Subcutaneous abdominal adipose tissue (tissue), 5 donors: ENCODE results near the gene GAR1.

Source experiments
- H3K27ac ChIP-seq: one replicate; pipeline ENCODE4 v1.7.0; 2013; ENCODE audit warnings: low read depth, mild to moderate bottlenecking, inconsistent platforms, low read length, moderate library complexity
- H3K27me3 ChIP-seq, 5 donors: one replicate each; pipeline ENCODE4 v1.7.0; 2013; ENCODE audit warnings: low read length in 5 of 5, inconsistent platforms in 1 of 5; ENCODE audit not compliant: control insufficient read depth in 5 of 5, insufficient read depth in 4 of 5
- H3K36me3 ChIP-seq, 5 donors: one replicate each; pipeline ENCODE4 v1.7.0; 2013; ENCODE audit warnings: low read length in 5 of 5; ENCODE audit not compliant: control insufficient read depth in 5 of 5, insufficient read depth in 5 of 5
- H3K4me1 ChIP-seq, 5 donors: one replicate each; pipeline ENCODE4 v1.7.0; 2013; ENCODE audit warnings: low read length in 5 of 5, mild to moderate bottlenecking in 3 of 5, moderate library complexity in 1 of 5; ENCODE audit not compliant: control insufficient read depth in 5 of 5, insufficient read depth in 5 of 5
- H3K4me3 ChIP-seq, 5 donors: one replicate each; pipeline ENCODE4 v1.7.0; 2013; ENCODE audit warnings: low read length in 5 of 5, low read depth in 1 of 5
- H3K9ac ChIP-seq, 5 donors: one replicate each; pipeline ENCODE4 v1.7.0; 2013; ENCODE audit warnings: low read length in 5 of 5, mild to moderate bottlenecking in 4 of 5, moderate library complexity in 3 of 5
- H3K9me3 ChIP-seq, 5 donors: one replicate each; pipeline ENCODE4 v1.7.0; 2013; ENCODE audit warnings: low read length in 5 of 5; ENCODE audit not compliant: control insufficient read depth in 5 of 5
- donor health status: healthy.
- donor health status: healthy.
- donor health status: healthy.
- donor health status: healthy.
- donor health status: healthy.

The GAR1 gene

GRCh38 chr4:109809655-109810054, 5.9 kb upstream of the GAR1 start:
- H3K27ac ChIP-seq: no peak overlapping the region
- no peaks in the 10 kb centered on the region for H3K36me3 ChIP-seq
- peaks cover 0 to 3% (median 1%) of the 10 kb centered on the region in 5 donors for H3K4me1 ChIP-seq
- no peak overlapping the region for H3K4me3 ChIP-seq
- no peaks in the 10 kb centered on the region for H3K27me3 ChIP-seq
- no peak overlapping the region for H3K9ac ChIP-seq
- no peaks in the 10 kb centered on the region for H3K9me3 ChIP-seq

DNA sequence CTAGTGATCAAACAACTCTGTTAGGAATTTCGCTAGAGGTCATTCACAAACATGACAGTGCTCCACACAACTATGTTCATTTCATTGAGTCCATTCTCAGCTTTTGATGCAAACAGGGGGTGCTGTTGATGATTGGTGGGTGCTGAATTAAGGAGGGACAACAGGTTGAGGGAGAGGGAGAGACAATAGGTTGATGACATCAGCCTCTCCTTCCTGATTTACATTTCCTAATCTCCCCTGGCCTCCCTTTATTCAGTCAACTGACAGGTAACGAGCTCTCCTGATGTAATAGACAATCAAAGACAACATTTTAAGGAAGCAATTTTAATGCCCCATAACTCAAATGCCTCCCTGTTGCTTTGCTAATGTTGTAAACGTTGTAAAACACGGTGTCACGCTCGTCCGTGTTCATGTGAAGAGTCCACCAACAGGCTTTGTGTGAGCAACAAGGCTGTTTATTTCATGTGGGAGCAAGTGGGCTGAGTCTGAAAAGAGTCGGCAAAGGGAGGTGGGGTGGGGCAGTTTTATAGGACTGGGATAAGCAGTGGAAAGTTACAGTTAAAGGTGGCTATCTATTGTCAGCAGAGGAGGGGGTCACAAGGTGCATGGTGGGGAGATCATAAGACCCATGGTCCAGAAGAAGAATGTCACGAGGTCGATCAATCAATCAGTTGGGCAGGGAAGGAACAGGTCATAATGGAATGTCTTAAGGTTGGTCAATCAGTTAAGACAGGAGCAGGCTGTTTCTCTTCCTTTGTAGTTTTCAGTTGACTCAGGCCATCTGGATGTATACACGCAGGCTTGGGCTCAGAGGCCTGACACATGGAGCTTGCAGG, 4.8 kb upstream of the GAR1 start:
- no peaks in the 10 kb centered on the region for H3K27me3 ChIP-seq
- no peaks in the 10 kb centered on the region for H3K36me3 ChIP-seq
- no peaks in the 10 kb centered on the region for H3K9me3 ChIP-seq
- peaks cover 0 to 10% (median 6%) of the 10 kb centered on the region in 5 donors for H3K4me1 ChIP-seq
- no peak overlapping the region for H3K4me3 ChIP-seq
- no peak overlapping the region for H3K9ac ChIP-seq
- H3K27ac ChIP-seq: no peak overlapping the region

DNA sequence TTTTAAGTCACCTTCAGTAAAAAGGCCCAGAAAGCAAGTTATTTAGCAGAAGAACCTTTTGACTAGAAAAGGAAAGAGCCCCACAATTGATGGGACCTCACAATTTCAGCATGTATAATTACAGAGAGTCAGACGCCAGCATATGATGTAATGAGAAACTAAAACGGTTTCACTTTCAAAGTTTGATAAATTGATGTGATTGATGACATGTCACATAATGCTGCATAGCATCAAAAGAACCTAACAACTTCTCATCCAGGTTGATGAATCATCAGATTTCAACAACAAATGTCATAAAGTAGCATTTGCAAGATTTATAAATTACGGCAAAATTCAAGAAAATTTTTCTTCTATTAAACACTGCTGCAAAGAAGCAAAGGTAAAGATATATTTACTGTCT, 3.9 kb upstream of the GAR1 start:
- H3K4me3 ChIP-seq: no peak overlapping the region
- H3K4me1 ChIP-seq: peaks cover 0 to 19% (median 16%) of the 10 kb centered on the region in 5 donors
- no peak overlapping the region for H3K27ac ChIP-seq
- no peaks in the 10 kb centered on the region for H3K9me3 ChIP-seq
- no peaks in the 10 kb centered on the region for H3K36me3 ChIP-seq
- H3K27me3 ChIP-seq: no peaks in the 10 kb centered on the region
- no peak overlapping the region for H3K9ac ChIP-seq

DNA sequence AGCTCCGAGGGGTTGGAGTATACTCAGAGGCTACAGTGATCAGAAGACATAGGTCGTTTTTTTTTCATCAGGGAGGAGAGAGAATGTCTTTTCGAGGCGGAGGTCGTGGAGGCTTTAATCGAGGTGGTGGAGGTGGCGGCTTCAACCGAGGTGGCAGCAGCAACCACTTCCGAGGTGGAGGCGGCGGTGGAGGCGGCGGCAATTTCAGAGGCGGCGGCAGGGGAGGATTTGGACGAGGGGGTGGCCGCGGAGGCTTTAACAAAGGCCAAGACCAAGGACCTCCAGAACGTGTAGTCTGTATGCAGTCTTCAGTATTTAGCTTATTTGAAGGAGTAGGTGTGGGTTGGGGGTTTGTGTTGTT, 500 bp downstream of the GAR1 start:
- Histone ChIP-seq H3K36me3 (peaks cover 0 to 18% (median 6%) of the 10 kb centered on the region in 5 donors), H3K27me3 (no peaks in the 10 kb centered on the region), H3K4me1 (peaks cover 0 to 23% (median 19%) of the 10 kb centered on the region in 5 donors), H3K9me3 (no peaks in the 10 kb centered on the region), H3K4me3 (peak overlapping the region; percentile 90 to 99 (median 97)), H3K9ac (peak overlapping the region; percentile 78 to 97 (median 93)), H3K27ac (peak overlapping the region; percentile 85)

DNA sequence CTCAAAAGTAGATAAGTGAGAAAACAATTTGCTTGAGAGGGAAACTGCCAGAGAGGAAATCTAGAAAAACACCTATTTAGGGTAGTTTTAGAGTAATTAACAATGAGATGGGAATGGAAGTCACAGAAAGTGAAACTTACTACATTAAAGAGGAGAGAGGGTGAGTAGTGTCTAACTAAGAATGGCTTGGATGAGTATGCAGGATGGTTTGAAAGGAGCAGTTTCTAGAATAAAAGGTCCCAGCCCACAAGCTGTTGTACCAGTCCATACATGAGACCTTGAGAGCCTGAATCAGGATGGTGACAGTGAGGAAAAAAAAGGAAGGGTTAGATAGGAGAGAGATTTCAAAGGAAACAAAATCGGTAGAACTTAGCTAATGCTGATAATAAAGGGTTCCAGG, 1.3 kb downstream of the GAR1 start:
- H3K4me1 ChIP-seq: peaks cover 0 to 23% (median 19%) of the 10 kb centered on the region in 5 donors
- H3K36me3 ChIP-seq: peaks cover 2 to 21% (median 11%) of the 10 kb centered on the region in 5 donors
- H3K27ac ChIP-seq: no peak overlapping the region
- no peaks in the 10 kb centered on the region for H3K27me3 ChIP-seq
- peak overlapping the region in 1 of 5 donors; percentile 97 for H3K4me3 ChIP-seq
- no peaks in the 10 kb centered on the region for H3K9me3 ChIP-seq
- peak overlapping the region in 2 of 5 donors; percentile 89 to 93 for H3K9ac ChIP-seq

DNA sequence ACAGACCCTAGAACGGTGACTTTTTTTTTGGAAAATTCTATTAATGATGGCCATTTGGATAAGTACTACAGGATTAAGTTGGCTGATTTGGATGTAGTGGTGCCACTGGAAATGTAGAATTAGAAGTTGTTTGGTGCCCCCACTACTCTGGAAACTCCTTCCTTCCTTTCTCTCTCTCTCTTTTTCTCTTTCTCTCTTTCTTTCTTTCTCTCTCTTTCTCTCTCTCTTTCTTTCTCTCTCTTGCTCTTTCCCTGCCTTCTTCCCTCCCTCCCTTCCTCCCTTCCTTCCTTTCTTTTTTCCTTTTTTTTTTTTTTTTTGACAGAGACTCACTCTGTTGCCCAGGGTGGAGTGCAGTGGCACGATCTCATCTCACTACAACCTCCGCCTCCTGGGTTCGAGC, 2.7 kb downstream of the GAR1 start:
- Histone ChIP-seq H3K9ac (no peak overlapping the region), H3K4me3 (no peak overlapping the region), H3K4me1 (peaks cover 0 to 23% (median 19%) of the 10 kb centered on the region in 5 donors), H3K27me3 (no peaks in the 10 kb centered on the region), H3K36me3 (peaks cover 11 to 32% (median 21%) of the 10 kb centered on the region in 5 donors), H3K9me3 (no peaks in the 10 kb centered on the region), H3K27ac (no peak overlapping the region)

DNA sequence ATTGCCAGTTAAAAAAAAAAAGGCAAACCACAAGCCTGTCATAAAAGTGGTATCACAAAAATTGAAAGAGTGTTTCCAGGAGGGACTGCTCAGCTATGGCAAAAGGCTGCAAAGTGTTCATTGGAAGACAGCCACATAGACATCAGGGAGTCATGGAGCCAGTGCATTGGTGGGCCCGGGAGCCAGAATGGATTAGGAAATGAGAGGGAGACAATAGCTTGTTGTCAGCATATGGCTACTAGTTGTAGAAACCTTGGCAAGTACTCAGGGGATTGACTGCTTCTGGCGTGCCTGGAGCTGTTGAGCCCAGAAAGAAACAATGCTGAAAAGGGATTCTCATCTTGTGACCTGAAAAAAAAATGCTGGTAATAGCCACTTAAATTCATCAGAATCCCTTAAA, 5.0 kb downstream of the GAR1 start:
- no peak overlapping the region for H3K27ac ChIP-seq
- H3K36me3 ChIP-seq: peaks cover 24 to 45% (median 29%) of the 10 kb centered on the region in 5 donors
- H3K4me1 ChIP-seq: peaks cover 0 to 16% (median 13%) of the 10 kb centered on the region in 5 donors
- no peak overlapping the region for H3K4me3 ChIP-seq
- no peaks in the 10 kb centered on the region for H3K27me3 ChIP-seq
- H3K9me3 ChIP-seq: no peaks in the 10 kb centered on the region
- H3K9ac ChIP-seq: peak overlapping the region in 1 of 5 donors; percentile 17

- no peak overlapping the region for H3K27ac ChIP-seq
- no peaks in the 10 kb centered on the region for H3K27me3 ChIP-seq
- H3K4me3 ChIP-seq: no peak overlapping the region
- H3K36me3 ChIP-seq: peaks cover 24 to 45% (median 30%) of the 10 kb centered on the region in 5 donors
- no peaks in the 10 kb centered on the region for H3K9me3 ChIP-seq
- H3K4me1 ChIP-seq: peaks cover 0 to 11% (median 8%) of the 10 kb centered on the region in 5 donors
- peak overlapping the region in 1 of 5 donors; percentile 17 for H3K9ac ChIP-seq
Measured at GRCh38 chr4:109821185-109821584, 5.6 kb downstream of the GAR1 start.

DNA sequence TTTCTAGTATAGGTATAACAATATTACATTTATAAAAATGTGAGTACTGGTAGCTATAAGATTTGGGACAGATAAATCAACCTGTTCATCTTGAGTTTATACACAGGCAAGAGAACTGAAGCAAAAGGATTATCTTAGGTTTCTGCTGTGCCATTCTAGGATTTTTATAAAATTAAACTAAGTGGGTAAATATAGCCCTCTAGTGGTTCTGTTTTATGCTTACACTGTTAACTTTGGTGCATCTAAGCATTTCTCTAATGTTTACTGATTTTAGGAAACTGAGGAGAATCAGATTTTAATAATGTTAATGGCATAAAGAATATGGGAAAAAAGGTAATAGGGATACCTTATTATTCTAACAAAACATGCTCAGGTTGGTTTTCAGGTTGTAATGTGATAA, 11.2 kb downstream of the GAR1 start:
- Histone ChIP-seq H3K9ac (no peak overlapping the region), H3K36me3 (peaks cover 14 to 31% (median 24%) of the 10 kb centered on the region in 5 donors), H3K9me3 (no peaks in the 10 kb centered on the region), H3K4me3 (no peak overlapping the region), H3K4me1 (no peaks in the 10 kb centered on the region), H3K27me3 (no peaks in the 10 kb centered on the region), H3K27ac (no peak overlapping the region)

- H3K4me1 ChIP-seq: no peaks in the 10 kb centered on the region
- no peaks in the 10 kb centered on the region for H3K9me3 ChIP-seq
- H3K4me3 ChIP-seq: no peak within 1 kb of the TSS
- no peak within 1 kb of the TSS for H3K27ac ChIP-seq
- H3K9ac ChIP-seq: peak within 1 kb of the TSS in 1 of 5 donors; percentile 51
- H3K36me3 ChIP-seq: peaks cover 9 to 24% (median 19%) of the 10 kb centered on the region in 5 donors
- H3K27me3 ChIP-seq: no peaks in the 10 kb centered on the region
Measured at GRCh38 chr4:109827672-109828071, 12.1 kb downstream of the GAR1 start, which contains the start of gene RRH. Gene RRH (plus strand): TSS chr4:109827972. CDS start chr4:109828028, 56 bp downstream.
